K562 (cell line): ENCODE measurements around the gene POLDIP3. TPM values are rescaled to one million over a fixed set of nuclear protein-coding genes. Genes with fewer than 3 reads are reported as not detected.
"Not testable (repeated sequence)": the region's sequence is repeated elsewhere in the genome, so short reads cannot be mapped to it uniquely, and the experiment has no call there.

Experiments
- ATAC-seq: fragments of 200-7000 bp; cut with Tn5 transposase; 3 replicates; pipeline ENCODE4 v1.9.1; 2020; ENCODE audit warnings: moderate library complexity
- BruUV-seq: library from RNA; stranded (reverse); fragments of 400-500 nt; replicated peaks from 2 replicates; lab custom pipeline; 2021; lab: Mats Ljungman, UMichigan
- CTCF ChIA-PET: fragments of 300-600 bp; formaldehyde crosslinking; extraction: SDS; loops from one replicate; lab custom pipeline; 2021; ENCODE audit warnings: low intra/inter-chr PET ratio; lab: Yijun Ruan, JAX
- POLR2A ChIA-PET: fragments of 300-600, 350-650 bp; sonication (Branson Sonifier 250); formaldehyde crosslinking; extraction: SDS; loops from one replicate; lab custom pipeline; 2021; ENCODE audit warnings: antibody characterized with exemption, inconsistent platforms; lab: Yijun Ruan, JAX
- DNase-seq, 4 experiments: peaks; one replicate each; pipeline versions ENCODE4 v3.0.0 to v3.0.0-alpha.2; 2011 to 2018; ENCODE audit warnings: low spot score in 3 of 4, mixed read lengths in 3 of 4; ENCODE audit errors: extremely low read depth in 1 of 4
- FAIRE-seq: peaks from 2 replicates; lab custom pipeline; 2011; peaks lifted over from hg19 to GRCh38; lab: Jason Lieb, UNC
- H2AFZ ChIP-seq: 2 replicates; pipeline ENCODE4 v1.6.0; 2011; ENCODE audit warnings: low read depth, low read length, control low read depth, inconsistent platforms
- H3K27ac ChIP-seq: fragments of 200-600 bp; 3 replicates; pipeline ENCODE4 v1.8.0; 2011; ENCODE audit warnings: low read depth, mild to moderate bottlenecking, control low read depth, inconsistent platforms, low read length, moderate library complexity, mixed read lengths; ENCODE audit errors: extremely low read depth
- H3K27me3 ChIP-seq, 2 experiments: fragments of 300-600 bp in 1 of 2; 2 replicates in 1 of 2; 3 replicates in 1 of 2; pipeline versions ENCODE4 v1.6.0 to v1.8.0; 2011; ENCODE audit warnings: inconsistent platforms in 2 of 2, low read length in 2 of 2, mild to moderate bottlenecking in 1 of 2, mixed read lengths in 1 of 2, moderate library complexity in 1 of 2; ENCODE audit not compliant: control insufficient read depth in 2 of 2, insufficient read depth in 2 of 2
- H3K36me3 ChIP-seq: fragments of 300-600 bp; 3 replicates; pipeline ENCODE4 v1.8.0; 2011; ENCODE audit warnings: mild to moderate bottlenecking, low read length, inconsistent platforms; ENCODE audit not compliant: control insufficient read depth, insufficient read depth
- H3K4me1 ChIP-seq, 2 experiments: fragments of 200-600 bp in 1 of 2; replicated peaks in 1 of 2; 2 replicates in 1 of 2; 3 replicates in 1 of 2; pipeline versions ENCODE4 v1.5.1 to v1.8.0; 2011; ENCODE audit warnings: inconsistent platforms in 2 of 2, low read length in 2 of 2, mild to moderate bottlenecking in 1 of 2, mixed read lengths in 1 of 2, moderate library complexity in 1 of 2; ENCODE audit not compliant: control insufficient read depth in 2 of 2, insufficient read depth in 2 of 2
- H3K4me2 ChIP-seq: 2 replicates; pipeline ENCODE4 v1.6.1; 2011; ENCODE audit warnings: low read length, control low read depth, inconsistent platforms, mixed read lengths; ENCODE audit not compliant: insufficient read depth
- H3K4me3 ChIP-seq: fragments of 200-600 bp; sonication (generic), shearing (Covaris generic); 2 replicates; pipeline ENCODE4 v1.5.1; 2016; ENCODE audit warnings: control low read depth, inconsistent platforms
- H3K79me2 ChIP-seq: fragments of 200-600 bp; 3 replicates; pipeline ENCODE4 v1.8.0; 2011; ENCODE audit warnings: low read length, inconsistent platforms; ENCODE audit not compliant: control insufficient read depth, insufficient read depth
- H3K9ac ChIP-seq, 2 experiments: 2 replicates each; pipeline versions ENCODE4 v1.6.0 to v1.6.1; 2011; ENCODE audit warnings: low read depth in 2 of 2, low read length in 2 of 2, control low read depth in 1 of 2, inconsistent platforms in 1 of 2, mild to moderate bottlenecking in 1 of 2, mixed read lengths in 1 of 2; ENCODE audit not compliant: insufficient read depth in 1 of 2
- H3K9me1 ChIP-seq: one replicate; pipeline ENCODE4 v1.6.0; 2011; ENCODE audit warnings: inconsistent platforms, mild to moderate bottlenecking, low read length, moderate library complexity; ENCODE audit not compliant: control insufficient read depth, insufficient read depth
- H3K9me3 ChIP-seq: replicated peaks from 2 replicates; pipeline ENCODE4 v1.5.1; 2011; ENCODE audit warnings: low read depth, low read length, inconsistent platforms; ENCODE audit not compliant: control insufficient read depth, insufficient read depth
- H4K20me1 ChIP-seq: replicated peaks from 2 replicates; pipeline ENCODE4 v1.6.1; 2011; ENCODE audit warnings: low read length, inconsistent platforms, mixed read lengths; ENCODE audit not compliant: control insufficient read depth, insufficient read depth
- WGBS: fragments of 100-300 bp; shearing (Covaris generic); methylation state at CpG from one replicate; pipeline ENCODE4 v1.1.6; 2016; ENCODE audit warnings: low coverage, mixed read lengths; ENCODE audit not compliant: insufficient coverage; ENCODE audit errors: missing lambda C conversion rate; 5-methylcytosine and 5-hydroxymethylcytosine counted together
- in situ Hi-C: fragments of 300-500 bp; cut with MboI; formaldehyde crosslinking; loops from 4 replicates; pipeline ENCODE4 v1.15.0; 2018; ENCODE audit warnings: inconsistent platforms, mixed read lengths
- intact Hi-C: fragments of 100-400 bp; cut with micrococcal nuclease; formaldehyde crosslinking; loops from 2 replicates; pipeline ENCODE4 v1.14.2; 2022
- polyA plus RNA-seq, 8 experiments: library from polyadenylated mRNA; depleted of rRNA in 4 of 8; stranded (reverse) in 5 of 8; unstranded in 3 of 8; fragments of >200 nt; fragmentation: Nextera tagmentation in 2 of 8; fragmentation: Illumina TruSeq in 1 of 8; extraction: Ambion mirVana in 2 of 8; extraction: Trizol in 1 of 8; gene quantifications; 2 replicates each; pipeline versions ENCODE4 v1.2.1 to v1.2.3, GENCODE V29; 2011 to 2014; ENCODE audit warnings: inconsistent platforms in 1 of 8, missing spikeins in 1 of 8
- total RNA-seq, 7 experiments: library from RNA; depleted of rRNA in 6 of 7; stranded (reverse); fragments of >200 nt in 6 of 7; fragmentation: Illumina TruSeq in 2 of 7; extraction: Trizol in 2 of 7; gene quantifications; 2 replicates each; pipeline versions ENCODE4 v1.2.1 to v1.2.3, GENCODE V29; 2011 to 2021; ENCODE audit warnings: low replicate concordance in 1 of 7
- TF ChIP-seq, protein P1 (sequence below): fragments of 450-650 bp; IDR thresholded peaks from 2 replicates; pipeline ENCODE4 v1.6.1; 2016; ENCODE audit warnings: low read depth
- TF ChIP-seq, protein P2 (sequence below), 3 experiments: fragments of 200-800 bp in 1 of 3; fragments of 250-450 bp in 1 of 3; fragments of 450-650 bp in 1 of 3; sonication (Bioruptor Pico) in 1 of 3; sonication (Bioruptor generic) in 1 of 3; formaldehyde crosslinking in 1 of 3; IDR thresholded peaks; 2 replicates each; pipeline versions ENCODE4 v1.6.1 to v1.8.0; 2016 to 2022; ENCODE audit warnings: mild to moderate bottlenecking in 2 of 3, missing genetic modification characterization in 2 of 3, missing compliant biosample characterization in 1 of 3, moderate library complexity in 1 of 3

Gene POLDIP3
- total and polyA plus RNA-seq, 9 of the 15 experiments (the other 6 are each of a cell fraction or from before 2014, with no cell fraction given), result 14.3 to 53.0 (median 26.3) TPM

DNA sequence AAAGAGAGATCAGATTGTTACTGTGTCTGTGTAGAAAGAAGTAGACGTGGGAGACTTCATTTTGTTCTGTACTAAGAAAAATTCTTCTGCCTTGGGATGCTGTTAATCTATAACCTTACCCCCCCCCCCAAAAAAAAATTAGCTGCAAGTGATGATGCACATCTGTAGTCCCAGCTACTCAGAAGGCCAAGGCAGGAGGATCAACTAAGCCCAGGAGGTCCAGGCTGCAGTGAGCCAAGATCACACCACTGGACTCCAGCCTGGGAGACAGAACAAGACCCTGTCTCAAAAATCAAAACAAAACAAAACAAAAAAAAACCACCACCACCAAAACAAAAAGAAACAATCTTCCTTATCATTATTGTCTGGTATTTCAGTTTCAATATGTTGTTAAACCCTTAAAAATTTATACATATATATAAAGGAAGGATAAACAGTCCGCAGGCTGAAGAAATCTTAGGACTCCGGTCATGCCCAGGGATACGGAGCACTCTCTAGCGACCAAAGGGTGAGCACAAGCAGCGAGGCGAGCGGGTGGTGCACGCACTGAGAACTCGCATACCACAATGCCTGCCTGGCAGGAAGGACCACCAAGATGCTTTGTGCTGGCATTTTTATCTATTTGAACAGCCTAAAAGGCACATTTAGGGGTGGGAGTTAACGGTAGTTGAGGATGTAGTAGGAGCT lies 6.4 kb downstream of the POLDIP3 start (continued):
- TF ChIP-seq, protein P1, sequence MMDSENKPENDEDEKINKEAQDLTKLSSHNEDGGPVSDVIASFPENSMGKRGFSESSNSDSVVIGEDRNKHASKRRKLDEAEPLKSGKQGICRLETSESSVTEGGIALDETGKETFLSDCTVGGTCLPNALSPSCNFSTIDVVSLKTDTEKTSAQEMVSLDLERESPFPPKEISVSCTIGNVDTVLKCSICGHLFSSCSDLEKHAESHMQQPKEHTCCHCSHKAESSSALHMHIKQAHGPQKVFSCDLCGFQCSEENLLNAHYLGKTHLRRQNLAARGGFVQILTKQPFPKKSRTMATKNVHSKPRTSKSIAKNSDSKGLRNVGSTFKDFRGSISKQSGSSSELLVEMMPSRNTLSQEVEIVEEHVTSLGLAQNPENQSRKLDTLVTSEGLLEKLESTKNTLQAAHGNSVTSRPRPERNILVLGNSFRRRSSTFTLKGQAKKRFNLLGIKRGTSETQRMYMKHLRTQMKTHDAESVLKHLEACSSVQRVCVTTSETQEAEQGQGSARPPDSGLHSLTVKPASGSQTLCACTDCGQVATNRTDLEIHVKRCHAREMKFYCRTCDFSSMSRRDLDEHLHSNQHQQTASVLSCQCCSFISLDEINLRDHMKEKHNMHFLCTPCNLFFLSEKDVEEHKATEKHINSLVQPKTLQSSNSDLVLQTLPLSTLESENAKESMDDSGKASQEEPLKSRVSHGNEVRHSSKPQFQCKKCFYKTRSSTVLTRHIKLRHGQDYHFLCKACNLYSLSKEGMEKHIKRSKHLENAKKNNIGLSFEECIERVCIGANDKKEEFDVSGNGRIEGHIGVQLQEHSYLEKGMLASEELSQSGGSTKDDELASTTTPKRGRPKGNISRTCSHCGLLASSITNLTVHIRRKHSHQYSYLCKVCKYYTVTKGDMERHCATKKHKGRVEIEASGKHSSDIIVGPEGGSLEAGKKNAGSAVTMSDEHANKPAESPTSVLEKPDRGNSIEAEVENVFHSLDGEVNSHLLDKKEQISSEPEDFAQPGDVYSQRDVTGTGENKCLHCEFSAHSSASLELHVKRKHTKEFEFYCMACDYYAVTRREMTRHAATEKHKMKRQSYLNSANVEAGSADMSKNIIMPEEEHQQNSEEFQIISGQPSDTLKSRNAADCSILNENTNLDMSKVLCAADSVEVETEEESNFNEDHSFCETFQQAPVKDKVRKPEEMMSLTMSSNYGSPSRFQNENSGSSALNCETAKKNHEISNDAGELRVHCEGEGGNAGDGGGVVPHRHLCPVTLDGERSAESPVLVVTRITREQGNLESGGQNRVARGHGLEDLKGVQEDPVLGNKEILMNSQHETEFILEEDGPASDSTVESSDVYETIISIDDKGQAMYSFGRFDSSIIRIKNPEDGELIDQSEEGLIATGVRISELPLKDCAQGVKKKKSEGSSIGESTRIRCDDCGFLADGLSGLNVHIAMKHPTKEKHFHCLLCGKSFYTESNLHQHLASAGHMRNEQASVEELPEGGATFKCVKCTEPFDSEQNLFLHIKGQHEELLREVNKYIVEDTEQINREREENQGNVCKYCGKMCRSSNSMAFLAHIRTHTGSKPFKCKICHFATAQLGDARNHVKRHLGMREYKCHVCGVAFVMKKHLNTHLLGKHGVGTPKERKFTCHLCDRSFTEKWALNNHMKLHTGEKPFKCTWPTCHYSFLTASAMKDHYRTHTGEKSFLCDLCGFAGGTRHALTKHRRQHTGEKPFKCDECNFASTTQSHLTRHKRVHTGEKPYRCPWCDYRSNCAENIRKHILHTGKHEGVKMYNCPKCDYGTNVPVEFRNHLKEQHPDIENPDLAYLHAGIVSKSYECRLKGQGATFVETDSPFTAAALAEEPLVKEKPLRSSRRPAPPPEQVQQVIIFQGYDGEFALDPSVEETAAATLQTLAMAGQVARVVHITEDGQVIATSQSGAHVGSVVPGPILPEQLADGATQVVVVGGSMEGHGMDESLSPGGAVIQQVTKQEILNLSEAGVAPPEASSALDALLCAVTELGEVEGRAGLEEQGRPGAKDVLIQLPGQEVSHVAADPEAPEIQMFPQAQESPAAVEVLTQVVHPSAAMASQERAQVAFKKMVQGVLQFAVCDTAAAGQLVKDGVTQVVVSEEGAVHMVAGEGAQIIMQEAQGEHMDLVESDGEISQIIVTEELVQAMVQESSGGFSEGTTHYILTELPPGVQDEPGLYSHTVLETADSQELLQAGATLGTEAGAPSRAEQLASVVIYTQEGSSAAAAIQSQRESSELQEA, result no peak
- TF ChIP-seq, protein P2, sequence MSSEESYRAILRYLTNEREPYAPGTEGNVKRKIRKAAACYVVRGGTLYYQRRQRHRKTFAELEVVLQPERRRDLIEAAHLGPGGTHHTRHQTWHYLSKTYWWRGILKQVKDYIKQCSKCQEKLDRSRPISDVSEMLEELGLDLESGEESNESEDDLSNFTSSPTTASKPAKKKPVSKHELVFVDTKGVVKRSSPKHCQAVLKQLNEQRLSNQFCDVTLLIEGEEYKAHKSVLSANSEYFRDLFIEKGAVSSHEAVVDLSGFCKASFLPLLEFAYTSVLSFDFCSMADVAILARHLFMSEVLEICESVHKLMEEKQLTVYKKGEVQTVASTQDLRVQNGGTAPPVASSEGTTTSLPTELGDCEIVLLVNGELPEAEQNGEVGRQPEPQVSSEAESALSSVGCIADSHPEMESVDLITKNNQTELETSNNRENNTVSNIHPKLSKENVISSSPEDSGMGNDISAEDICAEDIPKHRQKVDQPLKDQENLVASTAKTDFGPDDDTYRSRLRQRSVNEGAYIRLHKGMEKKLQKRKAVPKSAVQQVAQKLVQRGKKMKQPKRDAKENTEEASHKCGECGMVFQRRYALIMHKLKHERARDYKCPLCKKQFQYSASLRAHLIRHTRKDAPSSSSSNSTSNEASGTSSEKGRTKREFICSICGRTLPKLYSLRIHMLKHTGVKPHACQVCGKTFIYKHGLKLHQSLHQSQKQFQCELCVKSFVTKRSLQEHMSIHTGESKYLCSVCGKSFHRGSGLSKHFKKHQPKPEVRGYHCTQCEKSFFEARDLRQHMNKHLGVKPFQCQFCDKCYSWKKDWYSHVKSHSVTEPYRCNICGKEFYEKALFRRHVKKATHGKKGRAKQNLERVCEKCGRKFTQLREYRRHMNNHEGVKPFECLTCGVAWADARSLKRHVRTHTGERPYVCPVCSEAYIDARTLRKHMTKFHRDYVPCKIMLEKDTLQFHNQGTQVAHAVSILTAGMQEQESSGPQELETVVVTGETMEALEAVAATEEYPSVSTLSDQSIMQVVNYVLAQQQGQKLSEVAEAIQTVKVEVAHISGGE (CRISPR knock-in tag; IDR thresholded peaks at IDR 0.05), result no peak
- TF ChIP-seq, all 486 proteins: peak for 0

DNA sequence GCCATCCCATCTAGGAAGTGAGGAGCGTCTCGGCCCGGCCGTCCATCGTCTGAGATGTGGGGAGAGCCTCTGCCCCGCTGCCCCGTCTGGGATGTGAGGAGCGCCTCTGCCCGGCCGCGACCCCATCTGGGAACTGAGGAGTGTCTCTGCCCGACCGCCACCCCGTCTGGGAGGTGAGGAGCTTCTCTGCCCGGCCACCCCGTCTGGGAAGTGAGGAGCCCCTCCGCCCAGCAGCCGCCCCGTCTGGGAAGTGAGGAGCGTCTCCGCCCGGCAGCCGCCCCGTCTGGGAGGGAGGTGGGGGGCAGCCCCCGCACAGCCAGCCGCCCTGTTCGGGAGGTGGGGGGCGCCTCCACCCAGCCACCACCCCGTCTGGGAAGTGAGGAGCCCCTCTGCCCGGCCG lies 7.0 kb downstream of the POLDIP3 start:
- H3K27ac ChIP-seq, H3K9me3 ChIP-seq, H4K20me1 ChIP-seq, intact Hi-C loops, H3K4me3 ChIP-seq, H3K27me3 ChIP-seq, H2AFZ ChIP-seq, ATAC-seq, FAIRE-seq, in situ Hi-C loops, H3K4me1 ChIP-seq, H3K9me1 ChIP-seq, DNase-seq, H3K4me2 ChIP-seq, CTCF ChIA-PET, H3K9ac ChIP-seq, BruUV-seq: not testable (repeated sequence)
- peaks cover 70% of the 10 kb centered on the region; the same call in 2 of the 3 replicates for H3K36me3 ChIP-seq
- WGBS, result 96% methylated on average over 9 of the region's 31 CpGs
- POLR2A ChIA-PET, result interaction anchor here (0.6 kb wide), 1 partner anchor 25 kb away, joined by 3 read pairs; no protein-coding TSS in a partner anchor
- peaks cover 89% of the 10 kb centered on the region for H3K79me2 ChIP-seq
